Amygdala (tissue), 56 donors: Measurements from ENCODE around the gene SCGB1D1.

Experiments used
- DNase-seq, 56 donors: peaks; one replicate each; lab custom pipeline; 2025; lab: John Stamatoyannopoulos, UW

The SCGB1D1 gene

DNA sequence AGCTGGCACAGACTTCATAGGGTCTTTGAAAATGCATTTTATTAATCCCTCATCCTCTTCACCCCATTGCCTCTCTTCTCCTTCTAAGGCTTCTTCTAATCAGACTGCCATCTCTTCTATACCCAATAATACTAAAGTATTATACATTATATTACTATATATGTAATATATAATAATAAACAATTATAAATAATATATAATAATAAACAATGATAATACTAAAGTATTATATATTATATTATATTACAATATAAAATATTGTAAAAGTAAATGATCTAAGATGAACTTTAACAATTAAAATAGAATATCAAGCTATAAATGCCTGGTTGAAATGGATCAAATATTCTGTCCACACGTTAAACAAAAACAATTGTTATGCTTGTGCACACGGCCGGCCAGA lies 31.5 kb downstream of the SCGB1D1 start:
- DNase-seq, result no peak

DNA sequence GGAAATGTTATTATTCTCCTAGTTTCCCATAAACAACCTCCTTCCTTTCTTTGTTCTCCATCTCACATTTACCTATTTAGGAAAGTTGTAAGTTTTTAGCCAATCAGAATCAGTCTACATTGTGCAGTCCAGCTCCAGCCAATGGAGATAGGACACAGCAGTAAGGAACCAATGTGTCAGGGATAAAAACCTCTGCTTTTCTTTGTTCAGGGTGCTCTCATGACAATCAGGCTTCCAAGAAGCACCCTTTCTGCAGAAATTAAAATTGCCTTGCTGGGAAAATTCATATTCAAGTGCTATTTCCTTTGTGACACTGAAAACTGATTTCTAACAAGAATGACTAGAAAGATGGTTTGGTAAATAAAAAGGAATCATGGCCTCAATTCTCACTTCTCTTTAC lies 33.1 kb downstream of the SCGB1D1 start:
- no peak for DNase-seq

DNA sequence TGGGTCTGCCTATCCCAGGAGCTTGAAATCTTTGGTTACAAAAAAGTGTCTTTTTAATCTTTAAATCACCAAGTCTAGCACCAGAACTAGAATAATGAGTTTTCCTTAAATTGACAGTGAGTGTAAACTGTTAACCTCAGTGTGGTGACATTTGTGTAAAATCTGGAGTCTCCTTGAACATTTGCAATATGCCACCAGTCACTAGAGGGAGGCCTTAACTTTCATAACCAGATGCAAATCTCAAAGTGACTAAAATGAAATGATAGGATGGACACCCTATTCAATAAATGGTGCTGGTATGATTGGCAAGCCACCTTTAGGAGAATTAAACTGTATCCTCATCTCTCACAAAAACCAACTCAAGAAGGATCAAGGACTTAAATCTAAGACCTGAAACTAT lies 43.7 kb downstream of the SCGB1D1 start:
- DNase-seq, result no peak

- no peak for DNase-seq
These were observed 46.2 kb downstream of the SCGB1D1 start for GRCh38 chr11:62236187-62236586.

DNA sequence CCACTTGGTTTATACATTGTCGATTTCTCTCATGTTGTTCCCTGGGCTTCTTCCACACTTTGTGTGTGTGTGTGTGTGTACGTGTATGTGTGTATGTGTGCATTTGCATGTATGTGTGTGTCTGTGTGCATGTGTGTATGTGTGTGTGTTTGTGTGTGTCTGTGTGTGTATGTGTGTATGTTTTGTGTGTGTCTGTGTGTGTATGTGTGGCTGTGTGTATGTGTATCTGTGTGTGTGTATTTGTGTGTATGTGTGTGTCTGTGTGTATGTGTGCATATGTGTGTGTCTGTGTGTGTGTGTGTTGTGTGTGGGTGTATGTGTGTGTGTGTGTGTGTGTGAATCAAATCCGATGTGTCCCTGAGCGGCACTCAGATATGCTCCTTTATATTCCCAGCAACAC lies 47.5 kb downstream of the SCGB1D1 start:
- DNase-seq, result no peak

DNA sequence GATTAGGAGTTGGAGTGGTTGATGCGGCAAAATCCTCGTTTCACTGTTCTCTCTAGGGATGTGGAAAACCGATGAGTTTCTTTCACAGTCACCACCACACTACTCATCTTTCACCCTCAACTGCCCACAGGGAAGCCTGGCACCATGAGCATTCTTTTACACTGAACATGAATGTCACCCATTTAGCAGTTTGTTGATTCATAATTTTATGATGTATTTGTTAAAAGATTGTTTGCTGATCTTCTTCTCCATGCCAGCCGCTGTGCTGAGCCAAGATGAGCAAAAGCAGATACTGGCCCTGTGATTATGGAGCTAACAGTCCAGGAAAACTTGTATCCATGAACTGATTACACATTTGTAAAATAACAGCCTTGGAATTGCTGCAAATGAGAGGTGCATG lies 48.1 kb downstream of the SCGB1D1 start:
- DNase-seq, result no peak

DNA sequence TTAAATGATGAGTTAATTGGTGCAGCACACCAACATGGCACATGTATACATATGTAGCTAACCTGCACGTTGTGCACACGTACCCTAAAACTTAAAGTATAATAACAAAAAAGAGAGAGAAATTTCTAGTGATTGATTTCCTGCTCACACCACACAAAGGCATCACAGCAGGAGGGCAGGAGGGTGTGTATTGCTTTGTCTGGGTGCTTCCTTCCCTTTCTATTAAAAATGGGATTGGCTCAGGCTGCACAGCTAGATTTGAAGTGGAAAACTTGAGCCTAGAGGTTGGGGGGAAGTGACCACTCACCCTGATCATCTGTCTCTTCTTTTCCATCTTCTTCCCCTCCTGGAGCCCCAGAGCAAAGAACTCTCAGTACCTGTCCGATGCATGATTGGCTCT lies 51.1 kb downstream of the SCGB1D1 start:
- DNase-seq, result no peak

- peak in 17 of 56 donors; percentile 2 to 64 (median 13) for DNase-seq
These were observed 52.0 kb downstream of the SCGB1D1 start, which contains the start of gene SCGB1D2 for GRCh38 chr11:62242021-62242420. Gene SCGB1D2, plus strand, starts transcription at chr11:62242239. Its CDS starts 69 bp downstream, at chr11:62242308.
